SW 1271 (cell line): Measurements from ENCODE around the gene MAGEA10.
"Not testable (repeated sequence)": the region's sequence is repeated elsewhere in the genome, so short reads cannot be mapped to it uniquely, and the experiment has no call there.

ENCODE experiments used
- DNase-seq, 2 experiments: peaks; one replicate each; lab custom pipeline; 2025; lab: John Stamatoyannopoulos, UW

The MAGEA10 gene

GRCh38 chrX:152138388-152138784 lies at the start of gene MAGEA10:
Gene MAGEA10, minus strand, starts transcription at chrX:152138577. Its CDS starts 2,957 bp downstream, at chrX:152135620.
- DNase-seq, result no peak

GRCh38 chrX:152177497-152178269 lies 39.3 kb upstream of the MAGEA10 start:
- DNase-seq, result no peak

- DNase-seq, result no peak
Measured at GRCh38 chrX:152177052-152177451, 38.7 kb upstream of the MAGEA10 start.

GRCh38 chrX:152175892-152176291 lies 37.5 kb upstream of the MAGEA10 start:
- not testable (repeated sequence) for DNase-seq

- DNase-seq, result not testable (repeated sequence)
Measured at GRCh38 chrX:152173923-152174322, 35.5 kb upstream of the MAGEA10 start.

- no peak for DNase-seq
Measured at GRCh38 chrX:152170621-152171020, 32.2 kb upstream of the MAGEA10 start.

GRCh38 chrX:152165033-152165743 lies 26.8 kb upstream of the MAGEA10 start:
- DNase-seq, result no peak

GRCh38 chrX:152157042-152157441 lies 18.7 kb upstream of the MAGEA10 start:
- DNase-seq, result no peak

GRCh38 chrX:152155766-152156310 lies 17.5 kb upstream of the MAGEA10 start:
- no peak for DNase-seq

GRCh38 chrX:152154050-152154449 lies 15.7 kb upstream of the MAGEA10 start:
- DNase-seq, result no peak

- DNase-seq, result no peak
Measured at GRCh38 chrX:152151256-152151655, 12.9 kb upstream of the MAGEA10 start.

- no peak for DNase-seq
Measured at GRCh38 chrX:152149648-152150047, 11.3 kb upstream of the MAGEA10 start.

GRCh38 chrX:152139589-152139988 lies 1.2 kb upstream of the MAGEA10 start:
- no peak for DNase-seq

GRCh38 chrX:152137771-152138387 lies 498 bp downstream of the MAGEA10 start:
- no peak for DNase-seq

- no peak for DNase-seq
Measured at GRCh38 chrX:152136312-152136711, 2.1 kb downstream of the MAGEA10 start.

GRCh38 chrX:152131525-152131924 lies 6.9 kb downstream of the MAGEA10 start:
- no peak for DNase-seq

GRCh38 chrX:152129069-152129844 lies 9.1 kb downstream of the MAGEA10 start:
- DNase-seq, result not testable (repeated sequence)

GRCh38 chrX:152117305-152117704 lies 21.1 kb downstream of the MAGEA10 start:
- DNase-seq, result no peak

- no peak for DNase-seq
Measured at GRCh38 chrX:152108527-152108926, 29.9 kb downstream of the MAGEA10 start.

GRCh38 chrX:152103866-152104265 lies 34.5 kb downstream of the MAGEA10 start:
- DNase-seq, result no peak

GRCh38 chrX:152086141-152086540 lies 52.2 kb downstream of the MAGEA10 start:
- DNase-seq, result no peak
